H1 (cell line): ENCODE results near the gene BBS2. TPM values are rescaled to one million over a fixed set of nuclear protein-coding genes. Genes with fewer than 3 reads are reported as not detected.

Source experiments
- CTCF ChIA-PET: fragments of 300-600 bp; sonication (Branson Sonifier 250); formaldehyde crosslinking; loops from one replicate; lab custom pipeline; 2021; ENCODE audit not compliant: partially characterized antibody; lab: Charles Lee
- POLR2A ChIA-PET: fragments of 300-600 bp; sonication (Branson Sonifier 250); formaldehyde crosslinking; loops from one replicate; lab custom pipeline; 2021; ENCODE audit warnings: inconsistent platforms; ENCODE audit not compliant: partially characterized antibody; lab: Charles Lee
- DNase-seq, 2 experiments: peaks; one replicate each; pipeline versions ENCODE4 v3.0.0 to v3.0.0-alpha.2; 2010 to 2022; ENCODE audit warnings: low spot score in 2 of 2, low read depth in 1 of 2, mixed read lengths in 1 of 2
- FAIRE-seq: peaks from 2 replicates; lab custom pipeline; 2011; peaks lifted over from hg19 to GRCh38; lab: Jason Lieb, UNC
- H2AFZ ChIP-seq: 2 replicates; pipeline ENCODE4 v1.8.1; 2012; ENCODE audit warnings: low read length, inconsistent platforms
- H2AK5ac ChIP-seq: 2 replicates; pipeline ENCODE4 v1.6.1; 2013; ENCODE audit warnings: low read depth, low read length
- H2BK120ac ChIP-seq: replicated peaks from 2 replicates; pipeline ENCODE3; 2013; ENCODE audit warnings: low read depth, low read length, inconsistent platforms
- H2BK12ac ChIP-seq: 2 replicates; pipeline ENCODE4 v1.6.1; 2013; ENCODE audit warnings: low read depth, low read length
- H2BK15ac ChIP-seq: 2 replicates; pipeline ENCODE4 v1.6.1; 2013; ENCODE audit warnings: low read length
- H2BK20ac ChIP-seq: 2 replicates; pipeline ENCODE4 v1.6.1; 2013; ENCODE audit warnings: low read length
- H2BK5ac ChIP-seq: 2 replicates; pipeline ENCODE4 v1.6.1; 2013; ENCODE audit warnings: low read depth, low read length
- H3K14ac ChIP-seq: 2 replicates; pipeline ENCODE4 v1.6.1; 2013; ENCODE audit warnings: inconsistent platforms; ENCODE audit not compliant: insufficient read length
- H3K18ac ChIP-seq: 2 replicates; pipeline ENCODE4 v1.6.1; 2013; ENCODE audit warnings: low read length; ENCODE audit errors: extremely low read depth
- H3K23ac ChIP-seq: 2 replicates; pipeline ENCODE4 v1.6.1; 2013; ENCODE audit warnings: inconsistent platforms; ENCODE audit not compliant: insufficient read length
- H3K23me2 ChIP-seq: 2 replicates; pipeline ENCODE4 v1.6.1; 2013; ENCODE audit warnings: low read depth, low read length
- H3K27ac ChIP-seq: 2 replicates; pipeline ENCODE4 v1.6.1; 2011; ENCODE audit warnings: low read depth, low read length, inconsistent platforms
- H3K27me3 ChIP-seq, 4 experiments: replicated peaks in 1 of 4; 1 replicate in 1 of 4; 2 replicates in 3 of 4; pipeline versions ENCODE4 v1.6.1 to v1.8.1; 2011 to 2013; ENCODE audit warnings: low read length in 3 of 4, mild to moderate bottlenecking in 3 of 4, inconsistent platforms in 2 of 4, mixed read lengths in 2 of 4, moderate library complexity in 1 of 4; ENCODE audit not compliant: control insufficient read depth in 3 of 4, insufficient read depth in 3 of 4; ENCODE audit errors: extremely low read depth in 1 of 4
- H3K36me3 ChIP-seq, 4 experiments: 2 replicates each; pipeline versions ENCODE4 v1.6.1 to v1.8.1; 2011 to 2013; ENCODE audit warnings: mild to moderate bottlenecking in 4 of 4, low read length in 3 of 4, moderate library complexity in 2 of 4, control low read depth in 1 of 4, inconsistent platforms in 1 of 4; ENCODE audit not compliant: insufficient read depth in 4 of 4, control insufficient read depth in 2 of 4
- H3K4ac ChIP-seq: replicated peaks from 2 replicates; pipeline ENCODE3; 2013; ENCODE audit warnings: low read length, low read depth, mixed read lengths, inconsistent platforms; ENCODE audit not compliant: insufficient read length
- H3K4me1 ChIP-seq, 4 experiments: replicated peaks in 1 of 4; 1 replicate in 1 of 4; 2 replicates in 3 of 4; pipeline versions ENCODE4 v1.6.1 to v1.8.1; 2011 to 2013; ENCODE audit warnings: low read length in 3 of 4, inconsistent platforms in 2 of 4, mixed read lengths in 1 of 4; ENCODE audit not compliant: insufficient read depth in 4 of 4, control insufficient read depth in 3 of 4
- H3K4me2 ChIP-seq, 2 experiments: 2 replicates each; pipeline versions ENCODE4 v1.6.1 to v1.8.1; 2011 to 2013; ENCODE audit warnings: low read depth in 2 of 2, low read length in 2 of 2, control low read depth in 1 of 2, inconsistent platforms in 1 of 2, mild to moderate bottlenecking in 1 of 2; ENCODE audit not compliant: insufficient read depth in 1 of 2
- H3K4me3 ChIP-seq, 4 experiments: fragments of 200-600, 300-600 bp in 1 of 4; sonication (generic), shearing (Covaris generic), sonication (Bioruptor Twin) in 1 of 4; 2 replicates each; pipeline versions ENCODE4 v1.5.1 to v1.8.1; 2011 to 2016; ENCODE audit warnings: low read length in 4 of 4, low read depth in 3 of 4, control low read depth in 2 of 4, inconsistent platforms in 2 of 4, mild to moderate bottlenecking in 2 of 4, mixed read lengths in 1 of 4, moderate library complexity in 1 of 4; ENCODE audit not compliant: insufficient read depth in 2 of 4; ENCODE audit errors: extremely low read depth in 1 of 4
- H3K56ac ChIP-seq: replicated peaks from 2 replicates; pipeline ENCODE3; 2013; ENCODE audit warnings: low read depth, mild to moderate bottlenecking, mixed read lengths, low read length, inconsistent platforms; ENCODE audit not compliant: insufficient read length
- H3K79me1 ChIP-seq: 2 replicates; pipeline ENCODE4 v1.6.1; 2013; ENCODE audit warnings: low read depth, low read length, control low read depth
- H3K79me2 ChIP-seq, 2 experiments: 2 replicates each; pipeline versions ENCODE4 v1.6.1 to v1.8.1; 2012 to 2013; ENCODE audit warnings: low read length in 2 of 2, mild to moderate bottlenecking in 2 of 2, inconsistent platforms in 1 of 2; ENCODE audit not compliant: insufficient read depth in 2 of 2, control insufficient read depth in 1 of 2
- H3K9ac ChIP-seq, 4 experiments: replicated peaks in 1 of 4; 1 replicate in 1 of 4; 2 replicates in 3 of 4; pipeline versions ENCODE4 v1.6.1 to v1.8.1; 2011 to 2013; ENCODE audit warnings: low read depth in 3 of 4, low read length in 3 of 4, control low read depth in 2 of 4, mild to moderate bottlenecking in 2 of 4, moderate library complexity in 2 of 4, inconsistent platforms in 1 of 4; ENCODE audit errors: extremely low read depth in 1 of 4
- H3K9me3 ChIP-seq, 2 experiments: 2 replicates each; pipeline versions ENCODE4 v1.6.1 to v1.8.1; 2012 to 2013; ENCODE audit warnings: mild to moderate bottlenecking in 2 of 2, moderate library complexity in 2 of 2, control low read depth in 1 of 2, inconsistent platforms in 1 of 2, low read depth in 1 of 2, low read length in 1 of 2, mixed read lengths in 1 of 2; ENCODE audit not compliant: insufficient read depth in 2 of 2
- H4K20me1 ChIP-seq, 2 experiments: replicated peaks in 1 of 2; 2 replicates each; pipeline versions ENCODE3 to v1.8.1; 2011 to 2013; ENCODE audit warnings: inconsistent platforms in 2 of 2, low read length in 2 of 2, mild to moderate bottlenecking in 1 of 2; ENCODE audit not compliant: insufficient read depth in 2 of 2, control insufficient read depth in 1 of 2
- H4K5ac ChIP-seq: 2 replicates; pipeline ENCODE4 v1.6.1; 2013; ENCODE audit warnings: low read length, low read depth, mixed read lengths, inconsistent platforms; ENCODE audit not compliant: insufficient read length
- H4K8ac ChIP-seq: 2 replicates; pipeline ENCODE4 v1.8.0; 2013; ENCODE audit warnings: mild to moderate bottlenecking, moderate library complexity, low read length, inconsistent platforms; ENCODE audit not compliant: insufficient read depth; ENCODE audit errors: extremely low read depth
- H4K91ac ChIP-seq: replicated peaks from 2 replicates; pipeline ENCODE3; 2013; ENCODE audit warnings: low read length, mixed read lengths, inconsistent platforms; ENCODE audit not compliant: insufficient read length
- BCL11A ChIP-seq, 2 experiments: IDR thresholded peaks; one replicate each; pipeline ENCODE4 v1.6.1; 2011; ENCODE audit warnings: low read depth in 2 of 2, low read length in 2 of 2, mild to moderate bottlenecking in 2 of 2
- CEBPB ChIP-seq: IDR thresholded peaks from 2 replicates; pipeline ENCODE4 v1.6.1; 2012; ENCODE audit warnings: low read depth, low read length
- EGR1 ChIP-seq: IDR thresholded peaks from 2 replicates; pipeline ENCODE4 v1.6.1; 2011; ENCODE audit warnings: low read depth, low read length, borderline replicate concordance
- NRF1 ChIP-seq: IDR thresholded peaks from 2 replicates; pipeline ENCODE4 v1.6.1; 2011; ENCODE audit warnings: mild to moderate bottlenecking, low read depth, low read length, improper control_type of control experiment
- PHF8 ChIP-seq: fragments of 200-600 bp; sonication (generic); conservative IDR thresholded peaks from 2 replicates; pipeline ENCODE4 v1.7.1; 2012; ENCODE audit warnings: low read depth, mild to moderate bottlenecking, inconsistent platforms, low read length, moderate library complexity
- RXRA ChIP-seq: IDR thresholded peaks from 2 replicates; pipeline ENCODE4 v1.6.1; 2011; ENCODE audit warnings: low read depth, mild to moderate bottlenecking, low read length, moderate library complexity; ENCODE audit not compliant: insufficient read depth
- SIN3A ChIP-seq, 2 experiments: IDR thresholded peaks in 1 of 2; conservative IDR thresholded peaks in 1 of 2; 2 replicates each; pipeline ENCODE4 v1.6.1; 2011 to 2012; ENCODE audit warnings: low read length in 2 of 2, improper control_type of control experiment in 1 of 2, low read depth in 1 of 2, mild to moderate bottlenecking in 1 of 2
- SP1 ChIP-seq: IDR thresholded peaks from 2 replicates; pipeline ENCODE4 v1.6.1; 2011; ENCODE audit warnings: low read depth, low read length
- SRF ChIP-seq: IDR thresholded peaks from 2 replicates; pipeline ENCODE4 v1.6.1; 2011; ENCODE audit warnings: mild to moderate bottlenecking, low read depth, low read length, moderate library complexity
- TAF7 ChIP-seq: optimal IDR thresholded peaks from 2 replicates; pipeline ENCODE3; 2011; ENCODE audit warnings: low read depth, mild to moderate bottlenecking, inconsistent platforms, low read length, moderate library complexity, borderline replicate concordance
- WGBS, 2 experiments: shearing (Covaris generic) in 1 of 2; methylation state at CpG; one replicate each; pipeline versions ENCODE4 v1.1.6 to v1.1.7; 2013 to 2015; ENCODE audit warnings: low lambda C conversion rate in 2 of 2, mixed read lengths in 2 of 2, inconsistent platforms in 1 of 2, low coverage in 1 of 2, missing lambda C conversion rate in 1 of 2; ENCODE audit not compliant: insufficient replicate concordance in 2 of 2, insufficient coverage in 1 of 2, insufficient read length in 1 of 2; ENCODE audit errors: extremely low coverage in 1 of 2, missing lambda C conversion rate in 1 of 2; 5-methylcytosine and 5-hydroxymethylcytosine counted together
- polyA plus RNA-seq, 7 experiments: library from polyadenylated mRNA; depleted of rRNA in 3 of 7; stranded (reverse) in 5 of 7; unstranded in 2 of 7; fragments of >200 nt in 5 of 7; fragments of 200-250 nt in 2 of 7; gene quantifications; 1 replicate in 5 of 7; 2 replicates in 1 of 7; 4 replicates in 1 of 7; pipeline versions ENCODE4 v1.2.1 to v1.2.3, GENCODE V29; 2011 to 2013; ENCODE audit warnings: missing spikeins in 2 of 7, mixed read lengths in 2 of 7
- total RNA-seq: library from RNA; stranded (reverse); fragmentation: NEBNext Ultra II Directional; extraction: Animal tissue kit (Norgen Biotek cat#: 25700); gene quantifications from 2 replicates; pipeline ENCODE4 v1.2.1, GENCODE V29; 2021
- TF ChIP-seq, protein P1 (sequence below): IDR thresholded peaks from 2 replicates; pipeline ENCODE4 v1.6.1; 2012; ENCODE audit warnings: low read length, inconsistent platforms
- TF ChIP-seq, protein P2 (sequence below): IDR thresholded peaks from 2 replicates; pipeline ENCODE4 v1.6.1; 2011; ENCODE audit warnings: low read depth, mild to moderate bottlenecking, low read length; ENCODE audit not compliant: insufficient read depth

Gene BBS2
- total and polyA plus RNA-seq, 2 of the 8 experiments (the other 6 are each of a cell fraction or from before 2014, with no cell fraction given): 12.3 to 15.1 TPM

DNA sequence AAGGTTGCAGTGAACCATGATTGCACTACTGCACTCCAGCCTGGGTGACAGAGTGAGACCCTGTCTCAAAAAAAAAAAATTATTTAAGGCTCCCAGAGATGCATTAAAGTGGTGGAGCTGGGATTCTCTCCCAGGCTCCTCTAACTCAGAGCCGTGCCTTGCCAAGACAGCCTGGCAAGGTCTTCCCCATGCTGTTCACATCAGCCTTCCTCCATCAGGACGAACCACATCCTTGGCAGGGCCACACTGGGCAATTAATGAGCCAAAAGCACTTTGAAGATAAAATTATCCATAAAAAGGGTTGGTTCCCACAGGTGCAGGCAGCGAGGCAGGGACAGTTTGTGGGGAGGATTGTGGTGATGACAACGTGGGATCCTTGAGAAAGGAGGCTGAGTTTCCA lies 19.8 kb upstream of the BBS2 start:
- Histone ChIP-seq H3K4me3 (no peak overlapping the region), H2BK5ac (no peak overlapping the region), H3K56ac (no peak overlapping the region), H4K91ac (no peak overlapping the region), H2BK120ac (no peak overlapping the region), H4K5ac (no peak overlapping the region), H3K23me2 (no peaks in the 10 kb centered on the region), H3K36me3 (no peaks in the 10 kb centered on the region), H3K4me2 (no peak overlapping the region), H3K79me1 (no peaks in the 10 kb centered on the region), H2AFZ (no peak overlapping the region), H3K23ac (no peak overlapping the region), H3K9ac (no peak overlapping the region), H3K27me3 (no peaks in the 10 kb centered on the region; a peak in 1 of 7 replicates), H2BK15ac (no peak overlapping the region), H2BK12ac (no peak overlapping the region), H2BK20ac (no peak overlapping the region), H3K14ac (no peak overlapping the region), H3K4ac (no peak overlapping the region), H3K4me1 (no peaks in the 10 kb centered on the region), H4K8ac (no peak overlapping the region), H3K27ac (no peak overlapping the region), H3K9me3 (no peaks in the 10 kb centered on the region), H2AK5ac (no peak overlapping the region), H4K20me1 (no peaks in the 10 kb centered on the region), H3K18ac (no peak overlapping the region), H3K79me2 (no peaks in the 10 kb centered on the region)
- POLR2A ChIA-PET: interaction anchor here (1.2 kb wide), 1 partner anchor 8 kb away, joined by 4 read pairs; no protein-coding TSS in a partner anchor
- no peak for DNase-seq
- no peak for FAIRE-seq
- CTCF ChIA-PET: no interaction called here
- 95% methylated on average over 4 of the region's 4 CpGs; no CpG with 5 or more reads in 1 of the 2 experiments for WGBS, 2 experiments
- TF ChIP-seq, protein P1, sequence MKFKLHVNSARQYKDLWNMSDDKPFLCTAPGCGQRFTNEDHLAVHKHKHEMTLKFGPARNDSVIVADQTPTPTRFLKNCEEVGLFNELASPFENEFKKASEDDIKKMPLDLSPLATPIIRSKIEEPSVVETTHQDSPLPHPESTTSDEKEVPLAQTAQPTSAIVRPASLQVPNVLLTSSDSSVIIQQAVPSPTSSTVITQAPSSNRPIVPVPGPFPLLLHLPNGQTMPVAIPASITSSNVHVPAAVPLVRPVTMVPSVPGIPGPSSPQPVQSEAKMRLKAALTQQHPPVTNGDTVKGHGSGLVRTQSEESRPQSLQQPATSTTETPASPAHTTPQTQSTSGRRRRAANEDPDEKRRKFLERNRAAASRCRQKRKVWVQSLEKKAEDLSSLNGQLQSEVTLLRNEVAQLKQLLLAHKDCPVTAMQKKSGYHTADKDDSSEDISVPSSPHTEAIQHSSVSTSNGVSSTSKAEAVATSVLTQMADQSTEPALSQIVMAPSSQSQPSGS: no peak
- TF ChIP-seq BCL11A (IDR thresholded peaks at IDR 0.05; ENCODE audit: low read depth in 2 of 2, low read length in 2 of 2) (no peak), EGR1 (no peak), SP1 (no peak), SRF (no peak), PHF8 (no peak), CEBPB (no peak), SIN3A (conservative IDR thresholded peaks at IDR 0.05 in 1 of 2, IDR thresholded peaks at IDR 0.05 in 1 of 2; ENCODE audit: low read depth in 1 of 2, low read length in 2 of 2) (no peak), NRF1 (no peak), RXRA (no peak), TAF7 (no peak)
- TF ChIP-seq, protein P2, sequence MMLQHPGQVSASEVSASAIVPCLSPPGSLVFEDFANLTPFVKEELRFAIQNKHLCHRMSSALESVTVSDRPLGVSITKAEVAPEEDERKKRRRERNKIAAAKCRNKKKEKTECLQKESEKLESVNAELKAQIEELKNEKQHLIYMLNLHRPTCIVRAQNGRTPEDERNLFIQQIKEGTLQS: no peak
